ENCODE measurements around the gene KCTD2. TPM values are rescaled to one million over a fixed set of nuclear protein-coding genes. Genes with fewer than 3 reads are reported as not detected.

Gene KCTD2
- total and polyA plus RNA-seq, 2 of the 13 experiments (the other 11 are each of a cell fraction or from before 2014, with no cell fraction given): 28.3 to 32.6 TPM

GRCh38 chr17:75086496-75087181, 39.6 kb downstream of the KCTD2 start (continued):
- TF ChIP-seq ZBTB43 (CRISPR knock-in tag; conservative IDR thresholded peaks at IDR 0.05): peak; percentile 78; the same call in 1 of the 2 replicates
- TF ChIP-seq ZNF788 (CRISPR knock-in tag; IDR thresholded peaks at IDR 0.05; ENCODE audit: borderline replicate concordance): no peak
- peak; percentile 64; the same call in 1 of the 2 replicates for TF ChIP-seq SIN3A (IDR thresholded peaks at IDR 0.05; ENCODE audit: borderline replicate concordance, low read depth, low read length)
- TF ChIP-seq, protein P1, sequence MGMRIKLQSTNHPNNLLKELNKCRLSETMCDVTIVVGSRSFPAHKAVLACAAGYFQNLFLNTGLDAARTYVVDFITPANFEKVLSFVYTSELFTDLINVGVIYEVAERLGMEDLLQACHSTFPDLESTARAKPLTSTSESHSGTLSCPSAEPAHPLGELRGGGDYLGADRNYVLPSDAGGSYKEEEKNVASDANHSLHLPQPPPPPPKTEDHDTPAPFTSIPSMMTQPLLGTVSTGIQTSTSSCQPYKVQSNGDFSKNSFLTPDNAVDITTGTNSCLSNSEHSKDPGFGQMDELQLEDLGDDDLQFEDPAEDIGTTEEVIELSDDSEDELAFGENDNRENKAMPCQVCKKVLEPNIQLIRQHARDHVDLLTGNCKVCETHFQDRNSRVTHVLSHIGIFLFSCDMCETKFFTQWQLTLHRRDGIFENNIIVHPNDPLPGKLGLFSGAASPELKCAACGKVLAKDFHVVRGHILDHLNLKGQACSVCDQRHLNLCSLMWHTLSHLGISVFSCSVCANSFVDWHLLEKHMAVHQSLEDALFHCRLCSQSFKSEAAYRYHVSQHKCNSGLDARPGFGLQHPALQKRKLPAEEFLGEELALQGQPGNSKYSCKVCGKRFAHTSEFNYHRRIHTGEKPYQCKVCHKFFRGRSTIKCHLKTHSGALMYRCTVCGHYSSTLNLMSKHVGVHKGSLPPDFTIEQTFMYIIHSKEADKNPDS (CRISPR knock-in tag; IDR thresholded peaks at IDR 0.05): no peak
- TF ChIP-seq NCOR1 (IDR thresholded peaks at IDR 0.05; ENCODE audit: borderline replicate concordance, low read length): peak; percentile 33; the same call in 1 of the 2 replicates
- TF ChIP-seq ZNF33A (CRISPR knock-in tag; IDR thresholded peaks at IDR 0.05; ENCODE audit: borderline replicate concordance): no peak
- TF ChIP-seq CHD4 (IDR thresholded peaks at IDR 0.05; ENCODE audit: borderline replicate concordance, low read length): no peak
- TF ChIP-seq SOX6 (IDR thresholded peaks at IDR 0.05): no peak
- peak; percentile 38 for TF ChIP-seq SOX6 (CRISPR knock-in tag; IDR thresholded peaks at IDR 0.05)
- peak; percentile 92 for TF ChIP-seq RARA (CRISPR knock-in tag; IDR thresholded peaks at IDR 0.05)
- no peak for TF ChIP-seq ATM (IDR thresholded peaks at IDR 0.05; ENCODE audit: borderline replicate concordance)
- TF ChIP-seq ZNF451 (CRISPR knock-in tag; IDR thresholded peaks at IDR 0.05): no peak
- peak; percentile 34; the same call in 1 of the 2 replicates for TF ChIP-seq HMG20B (CRISPR knock-in tag; conservative IDR thresholded peaks at IDR 0.05)
- TF ChIP-seq, protein P2, sequence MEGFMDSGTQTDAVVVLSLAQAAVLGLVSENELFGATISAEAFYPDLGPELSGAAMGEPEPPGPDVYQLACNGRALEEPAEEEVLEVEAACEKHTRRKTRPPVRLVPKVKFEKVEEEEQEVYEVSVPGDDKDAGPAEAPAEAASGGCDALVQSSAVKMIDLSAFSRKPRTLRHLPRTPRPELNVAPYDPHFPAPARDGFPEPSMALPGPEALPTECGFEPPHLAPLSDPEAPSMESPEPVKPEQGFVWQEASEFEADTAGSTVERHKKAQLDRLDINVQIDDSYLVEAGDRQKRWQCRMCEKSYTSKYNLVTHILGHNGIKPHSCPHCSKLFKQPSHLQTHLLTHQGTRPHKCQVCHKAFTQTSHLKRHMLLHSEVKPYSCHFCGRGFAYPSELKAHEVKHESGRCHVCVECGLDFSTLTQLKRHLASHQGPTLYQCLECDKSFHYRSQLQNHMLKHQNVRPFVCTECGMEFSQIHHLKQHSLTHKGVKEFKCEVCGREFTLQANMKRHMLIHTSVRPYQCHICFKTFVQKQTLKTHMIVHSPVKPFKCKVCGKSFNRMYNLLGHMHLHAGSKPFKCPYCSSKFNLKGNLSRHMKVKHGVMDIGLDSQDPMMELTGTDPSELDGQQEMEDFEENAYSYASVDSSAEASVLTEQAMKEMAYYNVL (CRISPR knock-in tag; IDR thresholded peaks at IDR 0.05; ENCODE audit: borderline replicate concordance): no peak
- TF ChIP-seq ZNF563 (CRISPR knock-in tag; IDR thresholded peaks at IDR 0.05): 0 out of 2 replicates have a peak, but pooled peaks have one; percentile 16
- no peak for TF ChIP-seq KLF9 (CRISPR knock-in tag; IDR thresholded peaks at IDR 0.05; ENCODE audit: low read depth)
- no peak for TF ChIP-seq PHB2 (IDR thresholded peaks at IDR 0.05; ENCODE audit: partially characterized antibody)
- TF ChIP-seq, protein P3, sequence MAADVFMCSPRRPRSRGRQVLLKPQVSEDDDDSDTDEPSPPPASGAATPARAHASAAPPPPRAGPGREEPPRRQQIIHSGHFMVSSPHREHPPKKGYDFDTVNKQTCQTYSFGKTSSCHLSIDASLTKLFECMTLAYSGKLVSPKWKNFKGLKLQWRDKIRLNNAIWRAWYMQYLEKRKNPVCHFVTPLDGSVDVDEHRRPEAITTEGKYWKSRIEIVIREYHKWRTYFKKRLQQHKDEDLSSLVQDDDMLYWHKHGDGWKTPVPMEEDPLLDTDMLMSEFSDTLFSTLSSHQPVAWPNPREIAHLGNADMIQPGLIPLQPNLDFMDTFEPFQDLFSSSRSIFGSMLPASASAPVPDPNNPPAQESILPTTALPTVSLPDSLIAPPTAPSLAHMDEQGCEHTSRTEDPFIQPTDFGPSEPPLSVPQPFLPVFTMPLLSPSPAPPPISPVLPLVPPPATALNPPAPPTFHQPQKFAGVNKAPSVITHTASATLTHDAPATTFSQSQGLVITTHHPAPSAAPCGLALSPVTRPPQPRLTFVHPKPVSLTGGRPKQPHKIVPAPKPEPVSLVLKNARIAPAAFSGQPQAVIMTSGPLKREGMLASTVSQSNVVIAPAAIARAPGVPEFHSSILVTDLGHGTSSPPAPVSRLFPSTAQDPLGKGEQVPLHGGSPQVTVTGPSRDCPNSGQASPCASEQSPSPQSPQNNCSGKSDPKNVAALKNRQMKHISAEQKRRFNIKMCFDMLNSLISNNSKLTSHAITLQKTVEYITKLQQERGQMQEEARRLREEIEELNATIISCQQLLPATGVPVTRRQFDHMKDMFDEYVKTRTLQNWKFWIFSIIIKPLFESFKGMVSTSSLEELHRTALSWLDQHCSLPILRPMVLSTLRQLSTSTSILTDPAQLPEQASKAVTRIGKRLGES (CRISPR knock-in tag; IDR thresholded peaks at IDR 0.05; ENCODE audit: borderline replicate concordance): no peak
- no peak for TF ChIP-seq FOXP1 (IDR thresholded peaks at IDR 0.05)
- peak; percentile 23; the same call in 1 of the 2 replicates for TF ChIP-seq FOXP1 (CRISPR knock-in tag; IDR thresholded peaks at IDR 0.05)
- TF ChIP-seq TCF7L2 (IDR thresholded peaks at IDR 0.05; ENCODE audit: low read depth, low read length): no peak
- TF ChIP-seq BATF2 (CRISPR knock-in tag; IDR thresholded peaks at IDR 0.05): no peak

Data from HepG2 (cell line).